ENCODE measurements around the gene SPINT3. TPM values are rescaled to one million over a fixed set of nuclear protein-coding genes. Genes with fewer than 3 reads are reported as not detected.

Gene SPINT3
- polyA plus RNA-seq, 1 donor: not detected

Other genes starting within 250 kb of the SPINT3 start
- gene RBPJL, start 208.8 kb downstream of the SPINT3 start, polyA plus RNA-seq (ENCODE audit: insufficient read length): not detected
- gene MATN4, start 207.3 kb downstream of the SPINT3 start, polyA plus RNA-seq (ENCODE audit: insufficient read length): 0.57 TPM
- gene SDC4, start 167.2 kb downstream of the SPINT3 start, polyA plus RNA-seq (ENCODE audit: insufficient read length): 8.5 TPM
- gene SYS1, start 152.5 kb downstream of the SPINT3 start, polyA plus RNA-seq (ENCODE audit: insufficient read length): 14.2 TPM
- 0.68 TPM for gene TP53TG5, start 137.3 kb downstream of the SPINT3 start, polyA plus RNA-seq (ENCODE audit: insufficient read length)
- gene DBNDD2, start 107.3 kb downstream of the SPINT3 start, polyA plus RNA-seq (ENCODE audit: insufficient read length): 30.5 TPM
- 70.1 TPM for gene PIGT, start 99.5 kb downstream of the SPINT3 start, polyA plus RNA-seq (ENCODE audit: insufficient read length)
- 0.25 TPM for gene WFDC2, start 45.9 kb downstream of the SPINT3 start, polyA plus RNA-seq (ENCODE audit: insufficient read length)
- gene WFDC6, start 23.9 kb upstream of the SPINT3 start, polyA plus RNA-seq (ENCODE audit: insufficient read length): not detected
- gene EPPIN, start 31.8 kb upstream of the SPINT3 start, polyA plus RNA-seq (ENCODE audit: insufficient read length): not detected
- gene WFDC8, start 63.7 kb upstream of the SPINT3 start, polyA plus RNA-seq (ENCODE audit: insufficient read length): not detected
- gene WFDC10A, start 114.1 kb upstream of the SPINT3 start, polyA plus RNA-seq (ENCODE audit: insufficient read length): not detected
- not detected for gene WFDC9, start 115.7 kb upstream of the SPINT3 start, polyA plus RNA-seq (ENCODE audit: insufficient read length)
- gene WFDC11, start 154.6 kb upstream of the SPINT3 start, polyA plus RNA-seq (ENCODE audit: insufficient read length): not detected
- gene WFDC13, start 186.4 kb upstream of the SPINT3 start, polyA plus RNA-seq (ENCODE audit: insufficient read length): not detected
- not detected for gene WFDC10B, start 189.4 kb upstream of the SPINT3 start, polyA plus RNA-seq (ENCODE audit: insufficient read length)
- gene SPINT4, start 206.7 kb upstream of the SPINT3 start, polyA plus RNA-seq (ENCODE audit: insufficient read length): not detected